Stomach (tissue), 19 donors: ENCODE measurements around the gene LEMD2. TPM values are rescaled to one million over a fixed set of nuclear protein-coding genes. Genes with fewer than 3 reads are reported as not detected.
A peak's percentile ranks its signal among the peaks of the same experiment; 100 is the strongest.

ENCODE experiments used
- DNase-seq, 2 donors: peaks; one replicate each; pipeline versions ENCODE4 v3.0.0 to v3.0.0-alpha.2; 2013 to 2019
- H3K27ac ChIP-seq, 5 donors: fragments of 200-600 bp in 4 of 5; sonication (generic) in 4 of 5; one replicate each; pipeline ENCODE4 v1.5.1; 2013 to 2019; ENCODE audit warnings: mild to moderate bottlenecking in 1 of 5, moderate library complexity in 1 of 5
- H3K27me3 ChIP-seq, 3 donors: fragments of 200-600 bp; sonication (generic); one replicate each; pipeline ENCODE4 v1.5.1; 2017 to 2019; ENCODE audit warnings: mixed run types in 1 of 3
- H3K36me3 ChIP-seq, 4 donors: fragments of 200-600 bp; sonication (generic); 1 replicate in 3 of 4; 2 replicates in 1 of 4; pipeline ENCODE4 v1.5.1; 2016 to 2019
- H3K4me1 ChIP-seq, 4 donors: fragments of 200-600 bp; sonication (generic); one replicate each; pipeline ENCODE4 v1.5.1; 2016 to 2019
- H3K4me3 ChIP-seq, 4 donors: fragments of 200-600 bp; sonication (generic) in 3 of 4; one replicate each; pipeline ENCODE4 v1.5.1; 2016 to 2019; ENCODE audit warnings: mild to moderate bottlenecking in 1 of 4
- H3K9me3 ChIP-seq, 4 donors: fragments of 200-600 bp; sonication (generic); one replicate each; pipeline ENCODE4 v1.5.1; 2016 to 2019
- EP300 ChIP-seq: sonication (generic); formaldehyde crosslinking; IDR thresholded peaks from one replicate; pipeline ENCODE4 v1.6.1; 2017; ENCODE audit warnings: antibody characterized with exemption
- POLR2A ChIP-seq, 4 donors: fragments of 450-650 bp; IDR thresholded peaks; one replicate each; pipeline ENCODE4 v1.6.1; 2016; ENCODE audit warnings: antibody characterized with exemption in 4 of 4, control low read depth in 2 of 4, mild to moderate bottlenecking in 1 of 4, moderate library complexity in 1 of 4
- POLR2AphosphoS5 ChIP-seq, 3 donors: sonication (generic); formaldehyde crosslinking; IDR thresholded peaks; one replicate each; pipeline ENCODE4 v1.6.1; 2016; ENCODE audit warnings: antibody characterized with exemption in 3 of 3
- whole genome bisulfite sequencing, 5 donors: extraction: QIAGEN DNeasy Blood & Tissue Kit in 3 of 5; methylation state at CpG; one replicate each; pipeline versions ENCODE4 v1.1.5 to v1.1.7; 2013 to 2018; 5-methylcytosine and 5-hydroxymethylcytosine counted together
- intact Hi-C: fragments of 100-400 bp; cut with DNase I; formaldehyde crosslinking; loops from one replicate; pipeline ENCODE4 v1.15.1; 2023; ENCODE audit warnings: low total_unique reads
- long read RNA-seq, 10 donors: transcript quantifications; one replicate each; lab custom pipeline, GENCODE V29; 2026
- polyA plus RNA-seq, 3 donors: library from polyadenylated mRNA; stranded (reverse); fragments of 200-250 nt; gene quantifications; one replicate each; pipeline ENCODE4 v1.2.3, GENCODE V29; 2013
- total RNA-seq, 5 donors: library from RNA; depleted of rRNA; stranded (reverse); fragments of >200 nt; gene quantifications; one replicate each; pipeline versions ENCODE4 v1.1.0 to v1.2.3, GENCODE V29; 2014 to 2016
- TF ChIP-seq, protein P1 (sequence below), 7 experiments: fragments of 450-650 bp in 4 of 7; fragments of 200-600 bp in 3 of 7; sonication (generic) in 3 of 7; IDR thresholded peaks; one replicate each; pipeline ENCODE4 v1.5.1; 2016 to 2019; ENCODE audit warnings: antibody characterized with exemption in 7 of 7, control low read depth in 2 of 7, mild to moderate bottlenecking in 1 of 7
- donor health status: healthy with polysubstance abuse.
- donor health status: Bipolar disorder and iron deficiency.
- donor health status: healthy.

LEMD2 gene
- total RNA-seq (100 to 1,000 TPM in 2 of 5 donors, 10 to 100 TPM in 3; 46.1 to 428 (median 67.1) TPM), polyA plus RNA-seq (10 to 100 TPM; 22.0 to 50.8 (median 24.3) TPM)
- long read RNA-seq, donor 1, partial matches to known transcripts = 0 of 2 reads
- long read RNA-seq, donor 1, other reads (novel, unspliced or antisense) = 0 of 2 reads
- long read RNA-seq, donor 2, transcript LEMD2-201 (9 exons, 2,958 nt) = major isoform, 7 of 9 reads
- long read RNA-seq, donor 2, partial matches to known transcripts = 0 of 9 reads
- long read RNA-seq, donor 2, other reads (novel, unspliced or antisense) = 0 of 9 reads
- long read RNA-seq, donor 3, partial matches to known transcripts = 0 of 3 reads
- long read RNA-seq, donor 3, other reads (novel, unspliced or antisense) = 0 of 3 reads
- long read RNA-seq, donor 4, partial matches to known transcripts = 0 of 1 reads
- long read RNA-seq, donor 4, other reads (novel, unspliced or antisense) = 0 of 1 reads
- long read RNA-seq, donor 5, partial matches to known transcripts = 5 of 10 reads
- long read RNA-seq, donor 5, other reads (novel, unspliced or antisense) = 0 of 10 reads
- long read RNA-seq, donor 6, transcript LEMD2-201 (9 exons, 2,958 nt) = major isoform, 15 of 18 reads
- long read RNA-seq, donor 6, partial matches to known transcripts = 0 of 18 reads
- long read RNA-seq, donor 6, other reads (novel, unspliced or antisense) = 0 of 18 reads
- long read RNA-seq, donor 7, transcript LEMD2-201 (9 exons, 2,958 nt) = major isoform, 17 of 17 reads
- long read RNA-seq, donor 7, partial matches to known transcripts = 0 of 17 reads
- long read RNA-seq, donor 7, other reads (novel, unspliced or antisense) = 0 of 17 reads
- long read RNA-seq, donor 8, transcript LEMD2-201 (9 exons, 2,958 nt) = major isoform, 8 of 8 reads
- long read RNA-seq, donor 8, partial matches to known transcripts = 0 of 8 reads
- long read RNA-seq, donor 8, other reads (novel, unspliced or antisense) = 0 of 8 reads
- long read RNA-seq, donor 9, partial matches to known transcripts = 0 of 3 reads
- long read RNA-seq, donor 9, other reads (novel, unspliced or antisense) = 0 of 3 reads
- long read RNA-seq, donor 10, partial matches to known transcripts = 0 of 4 reads
- long read RNA-seq, donor 10, other reads (novel, unspliced or antisense) = 0 of 4 reads

DNA sequence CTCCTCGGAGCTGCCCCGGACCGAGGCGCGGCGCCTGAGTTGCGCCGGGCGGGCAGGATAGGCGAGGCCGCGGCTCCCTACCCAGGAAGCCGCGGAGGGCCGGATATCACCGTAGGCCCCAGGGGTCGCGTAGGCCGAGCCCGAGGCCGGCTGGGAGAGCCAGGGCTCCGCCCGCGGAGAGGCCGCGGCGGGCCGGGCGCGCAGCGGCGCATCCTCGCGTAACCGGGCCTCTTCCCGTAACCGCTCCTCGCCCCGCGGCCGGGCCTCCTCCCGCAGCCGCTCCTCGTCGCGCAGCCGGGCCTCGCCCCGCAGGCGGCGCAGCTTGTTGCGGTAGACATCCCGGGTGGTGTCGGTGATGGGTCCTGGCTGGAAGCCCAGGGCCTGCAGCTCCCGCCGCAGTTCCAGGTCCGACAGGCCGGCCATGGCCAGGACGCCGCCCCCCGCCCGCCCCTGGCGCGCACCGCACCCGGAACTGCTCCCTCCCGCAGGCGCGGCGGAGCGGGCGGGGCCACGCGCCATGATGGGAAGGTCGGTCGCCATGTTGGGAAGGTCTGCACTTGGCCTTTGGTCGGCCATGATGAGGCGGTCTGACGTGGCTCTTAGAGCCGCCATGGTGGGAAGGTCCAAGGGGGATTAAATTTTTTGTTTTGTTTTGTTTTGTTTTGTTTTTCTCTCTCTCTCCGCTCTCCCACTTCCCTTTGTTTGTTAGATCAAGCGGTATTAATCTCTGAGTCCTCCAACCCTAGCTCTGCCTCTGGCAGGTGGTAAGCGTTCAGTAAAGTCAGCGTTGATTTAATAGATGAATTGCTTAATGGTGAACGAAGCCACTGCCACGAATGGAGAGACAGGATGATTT, at the start of gene LEMD2:
Gene LEMD2, minus strand, starts transcription at position 437 of the 856 bp plus-strand sequence. Its CDS starts 14 bp downstream, at position 423.
- peaks cover 0 to 11% (median 6%) of the 10 kb centered on the region in 3 donors for H3K27me3 ChIP-seq
- peak within 1 kb of the TSS; percentile 97 to 98 (median 98) for H3K27ac ChIP-seq
- intact Hi-C loops = no loop called here
- DNase-seq = peak; percentile 94 to 99
- peaks cover 3 to 28% (median 25%) of the 10 kb centered on the region in 4 donors for H3K36me3 ChIP-seq
- TF ChIP-seq POLR2A (IDR thresholded peaks at IDR 0.05) (peak in 1 of 4 donors; percentile 36), EP300 (no peak), POLR2AphosphoS5 (IDR thresholded peaks at IDR 0.05) (peak; percentile 99 to 100 (median 100))
- TF ChIP-seq, protein P1, sequence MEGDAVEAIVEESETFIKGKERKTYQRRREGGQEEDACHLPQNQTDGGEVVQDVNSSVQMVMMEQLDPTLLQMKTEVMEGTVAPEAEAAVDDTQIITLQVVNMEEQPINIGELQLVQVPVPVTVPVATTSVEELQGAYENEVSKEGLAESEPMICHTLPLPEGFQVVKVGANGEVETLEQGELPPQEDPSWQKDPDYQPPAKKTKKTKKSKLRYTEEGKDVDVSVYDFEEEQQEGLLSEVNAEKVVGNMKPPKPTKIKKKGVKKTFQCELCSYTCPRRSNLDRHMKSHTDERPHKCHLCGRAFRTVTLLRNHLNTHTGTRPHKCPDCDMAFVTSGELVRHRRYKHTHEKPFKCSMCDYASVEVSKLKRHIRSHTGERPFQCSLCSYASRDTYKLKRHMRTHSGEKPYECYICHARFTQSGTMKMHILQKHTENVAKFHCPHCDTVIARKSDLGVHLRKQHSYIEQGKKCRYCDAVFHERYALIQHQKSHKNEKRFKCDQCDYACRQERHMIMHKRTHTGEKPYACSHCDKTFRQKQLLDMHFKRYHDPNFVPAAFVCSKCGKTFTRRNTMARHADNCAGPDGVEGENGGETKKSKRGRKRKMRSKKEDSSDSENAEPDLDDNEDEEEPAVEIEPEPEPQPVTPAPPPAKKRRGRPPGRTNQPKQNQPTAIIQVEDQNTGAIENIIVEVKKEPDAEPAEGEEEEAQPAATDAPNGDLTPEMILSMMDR (IDR thresholded peaks at IDR 0.05) = no peak
- H3K9me3 ChIP-seq = no peaks in the 10 kb centered on the region
- WGBS, 5 donors = 4 to 19% (median 5%) methylated on average over 15 to 86 of the region's 86 CpGs
- H3K4me1 ChIP-seq = peaks cover 30 to 46% (median 44%) of the 10 kb centered on the region in 4 donors
- H3K4me3 ChIP-seq = peak within 1 kb of the TSS; percentile 76 to 99 (median 82)

DNA sequence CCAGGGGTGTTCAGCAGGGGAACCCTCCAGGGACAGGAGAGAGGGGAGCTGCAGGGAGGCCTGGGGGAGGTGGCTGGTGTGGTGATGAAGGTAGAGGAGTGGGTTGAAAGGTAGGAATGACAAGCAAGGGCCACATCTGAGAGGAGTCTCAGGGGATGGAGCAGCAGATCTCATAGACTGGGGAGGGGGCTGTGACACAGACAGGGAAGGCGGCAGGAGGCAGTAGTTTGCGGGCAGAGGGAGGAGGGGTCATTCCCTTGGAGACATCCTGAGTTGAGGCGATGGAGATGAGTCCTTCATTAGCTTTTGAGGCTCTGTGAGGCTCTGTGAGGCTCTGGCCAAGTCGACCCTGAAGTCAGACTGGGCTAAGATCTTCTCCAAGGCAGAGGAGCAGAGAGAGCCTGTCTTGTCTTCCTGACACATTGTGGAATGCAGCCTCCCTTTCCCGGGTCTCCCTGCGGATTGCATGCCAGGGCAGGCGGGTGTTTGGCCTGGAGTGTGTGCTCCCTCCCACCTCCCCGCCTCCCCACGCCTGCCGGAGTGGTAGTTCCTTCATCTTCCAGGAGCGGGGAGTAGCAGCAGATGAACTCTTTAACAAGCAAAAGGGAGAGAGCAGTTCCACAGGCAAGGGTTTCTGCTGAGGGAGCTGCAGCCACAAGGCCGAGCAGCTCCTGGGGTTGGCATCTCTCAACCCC, 49.2 kb upstream of the LEMD2 start:
- intact Hi-C loops = no loop called here
- Histone ChIP-seq H3K36me3 (no peaks in the 10 kb centered on the region), H3K4me1 (peaks cover 0 to 23% (median 15%) of the 10 kb centered on the region in 4 donors), H3K27ac (no peak overlapping the region), H3K4me3 (no peak overlapping the region), H3K9me3 (peaks cover 0 to 5% (median 0%) of the 10 kb centered on the region in 4 donors), H3K27me3 (peaks cover 0 to 10% (median 0%) of the 10 kb centered on the region in 3 donors)
- TF ChIP-seq POLR2A (IDR thresholded peaks at IDR 0.05) = no peak
- TF ChIP-seq, protein P1 (IDR thresholded peaks at IDR 0.05) = no peak
- TF ChIP-seq POLR2AphosphoS5 (IDR thresholded peaks at IDR 0.05) = no peak
- no peak for TF ChIP-seq EP300
- peak in 1 of 2 donors; percentile 75 for DNase-seq
- 26 to 45% (median 38%) methylated on average over 6 to 12 of the region's 12 CpGs for WGBS, 5 donors

DNA sequence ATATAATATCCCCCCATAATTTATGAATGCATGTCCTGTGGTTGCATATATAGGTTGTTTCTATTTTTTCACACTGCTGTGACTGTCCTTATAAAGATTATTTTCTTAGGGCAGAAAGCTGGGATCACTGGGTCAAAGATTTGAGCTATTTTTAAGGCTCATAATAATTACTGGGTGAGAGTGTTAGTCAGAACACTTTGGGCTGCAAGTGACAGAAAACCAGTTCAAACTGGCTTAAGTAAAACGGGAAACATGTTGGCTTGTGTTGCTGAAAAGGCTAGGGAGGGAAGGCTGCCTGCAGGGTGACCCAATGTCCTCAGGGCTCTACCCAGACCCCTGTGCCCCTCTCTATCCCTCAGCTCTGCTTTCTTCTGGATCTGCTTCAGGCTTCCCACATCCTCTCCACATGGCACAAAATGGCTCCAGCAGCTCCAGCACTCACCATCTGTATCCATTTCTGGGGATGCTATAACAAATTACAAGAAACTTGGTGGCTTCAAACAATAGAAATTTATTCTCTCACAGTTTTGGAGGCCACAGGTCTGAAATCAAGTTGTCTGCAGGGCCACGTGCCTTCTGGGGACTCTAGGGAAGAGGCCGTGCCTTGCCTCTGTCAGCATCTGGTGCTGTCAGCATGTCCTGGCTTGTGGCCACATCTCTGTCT, 48.0 kb upstream of the LEMD2 start:
- TF ChIP-seq EP300 (no peak), POLR2AphosphoS5 (IDR thresholded peaks at IDR 0.05) (no peak)
- TF ChIP-seq, protein P1 (IDR thresholded peaks at IDR 0.05) = no peak
- no peak for DNase-seq
- WGBS, 5 donors = 81 to 93% (median 87%) methylated on average over 3 of the region's 3 CpGs
- peaks cover 0 to 23% (median 15%) of the 10 kb centered on the region in 4 donors for H3K4me1 ChIP-seq
- peaks cover 0 to 10% (median 0%) of the 10 kb centered on the region in 3 donors for H3K27me3 ChIP-seq
- intact Hi-C loops = no loop called here
- no peaks in the 10 kb centered on the region for H3K36me3 ChIP-seq
- H3K27ac ChIP-seq = no peak overlapping the region
- H3K9me3 ChIP-seq = peaks cover 0 to 5% (median 0%) of the 10 kb centered on the region in 4 donors
- no peak overlapping the region for H3K4me3 ChIP-seq
